Measurements from ENCODE around the gene LGALS16.

DNA sequence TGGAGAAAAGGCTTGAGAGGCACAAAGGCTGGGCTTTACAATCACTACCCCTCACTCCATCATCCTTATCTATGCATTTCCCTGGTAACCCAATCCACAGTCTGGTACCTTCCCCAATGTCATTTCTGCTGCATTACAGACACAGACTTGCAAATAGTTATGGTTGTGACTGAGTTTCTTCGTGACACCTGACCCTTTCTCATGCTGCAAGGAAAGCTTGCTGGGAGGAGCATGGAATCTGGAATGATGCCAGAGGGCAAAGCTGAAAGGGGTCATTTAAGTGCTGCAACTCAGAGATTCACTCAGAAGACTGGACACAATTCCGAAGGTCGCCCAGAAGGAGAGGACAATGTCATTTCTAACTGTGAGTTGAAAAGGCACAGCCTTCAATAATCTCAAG is at the start of gene LGALS16:
- TF ChIP-seq, protein P1, sequence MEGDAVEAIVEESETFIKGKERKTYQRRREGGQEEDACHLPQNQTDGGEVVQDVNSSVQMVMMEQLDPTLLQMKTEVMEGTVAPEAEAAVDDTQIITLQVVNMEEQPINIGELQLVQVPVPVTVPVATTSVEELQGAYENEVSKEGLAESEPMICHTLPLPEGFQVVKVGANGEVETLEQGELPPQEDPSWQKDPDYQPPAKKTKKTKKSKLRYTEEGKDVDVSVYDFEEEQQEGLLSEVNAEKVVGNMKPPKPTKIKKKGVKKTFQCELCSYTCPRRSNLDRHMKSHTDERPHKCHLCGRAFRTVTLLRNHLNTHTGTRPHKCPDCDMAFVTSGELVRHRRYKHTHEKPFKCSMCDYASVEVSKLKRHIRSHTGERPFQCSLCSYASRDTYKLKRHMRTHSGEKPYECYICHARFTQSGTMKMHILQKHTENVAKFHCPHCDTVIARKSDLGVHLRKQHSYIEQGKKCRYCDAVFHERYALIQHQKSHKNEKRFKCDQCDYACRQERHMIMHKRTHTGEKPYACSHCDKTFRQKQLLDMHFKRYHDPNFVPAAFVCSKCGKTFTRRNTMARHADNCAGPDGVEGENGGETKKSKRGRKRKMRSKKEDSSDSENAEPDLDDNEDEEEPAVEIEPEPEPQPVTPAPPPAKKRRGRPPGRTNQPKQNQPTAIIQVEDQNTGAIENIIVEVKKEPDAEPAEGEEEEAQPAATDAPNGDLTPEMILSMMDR (IDR thresholded peaks at IDR 0.05), result no peak
- TF ChIP-seq MYC (IDR thresholded peaks at IDR 0.05; ENCODE audit: borderline replicate concordance, low read length) (no peak), SMC3 (IDR thresholded peaks at IDR 0.05) (no peak), SREBF2 (IDR thresholded peaks at IDR 0.05) (no peak)
